T-helper 1 cell (primary cell): ENCODE measurements around the gene CAMTA2.

Experiments used
- DNase-seq, 5 donors: peaks; one replicate each; pipeline ENCODE4 v3.0.0-alpha.2; 2012 to 2020

Gene CAMTA2

DNA sequence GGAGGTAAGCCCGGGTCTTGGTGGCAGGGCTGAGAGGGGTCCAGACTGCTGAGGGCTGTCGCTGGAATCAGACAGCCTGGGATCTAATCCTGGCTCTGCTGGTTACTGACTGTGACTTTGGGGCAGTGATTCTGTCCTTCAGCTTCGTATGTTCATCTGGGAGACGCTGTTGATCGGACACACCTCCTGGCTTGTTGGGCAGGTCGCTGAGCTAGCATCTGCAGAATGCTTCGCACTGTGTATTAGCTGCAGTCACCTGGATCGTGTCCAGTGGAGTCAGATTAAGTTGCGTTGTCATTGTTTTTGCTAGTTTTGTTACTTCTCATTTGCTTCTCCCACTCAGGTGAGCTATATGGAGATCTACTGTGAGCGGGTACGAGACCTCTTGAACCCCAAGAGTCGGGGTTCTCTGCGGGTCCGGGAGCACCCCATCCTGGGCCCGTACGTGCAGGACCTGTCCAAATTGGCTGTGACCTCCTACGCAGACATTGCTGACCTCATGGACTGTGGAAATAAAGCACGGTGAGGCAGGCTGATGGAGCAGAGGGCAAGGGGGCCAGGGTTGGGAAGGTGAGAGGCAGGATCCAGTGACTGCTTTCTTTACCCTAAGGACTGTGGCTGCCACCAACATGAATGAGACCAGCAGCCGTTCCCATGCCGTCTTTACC, 14.8 kb upstream of the CAMTA2 start:
- no peak for DNase-seq

DNA sequence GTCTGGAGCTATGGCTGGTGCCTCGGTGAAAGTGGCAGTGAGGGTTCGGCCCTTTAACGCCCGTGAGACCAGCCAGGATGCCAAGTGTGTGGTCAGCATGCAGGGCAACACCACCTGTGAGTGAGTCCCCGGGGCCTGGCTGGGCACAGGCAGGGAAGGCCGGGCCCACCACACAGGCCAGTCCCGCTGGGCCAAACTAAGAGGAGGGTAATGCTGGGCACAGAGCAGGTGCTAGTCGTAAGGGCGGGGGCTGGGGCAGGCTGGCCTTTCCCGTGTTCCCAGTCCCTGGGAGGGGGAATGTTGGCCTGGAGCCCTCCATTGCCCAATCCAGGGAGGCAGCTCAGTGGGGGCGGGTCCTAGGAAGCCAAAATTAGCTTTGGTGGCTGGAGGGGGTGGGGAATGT, 12.8 kb upstream of the CAMTA2 start:
- no peak for DNase-seq

DNA sequence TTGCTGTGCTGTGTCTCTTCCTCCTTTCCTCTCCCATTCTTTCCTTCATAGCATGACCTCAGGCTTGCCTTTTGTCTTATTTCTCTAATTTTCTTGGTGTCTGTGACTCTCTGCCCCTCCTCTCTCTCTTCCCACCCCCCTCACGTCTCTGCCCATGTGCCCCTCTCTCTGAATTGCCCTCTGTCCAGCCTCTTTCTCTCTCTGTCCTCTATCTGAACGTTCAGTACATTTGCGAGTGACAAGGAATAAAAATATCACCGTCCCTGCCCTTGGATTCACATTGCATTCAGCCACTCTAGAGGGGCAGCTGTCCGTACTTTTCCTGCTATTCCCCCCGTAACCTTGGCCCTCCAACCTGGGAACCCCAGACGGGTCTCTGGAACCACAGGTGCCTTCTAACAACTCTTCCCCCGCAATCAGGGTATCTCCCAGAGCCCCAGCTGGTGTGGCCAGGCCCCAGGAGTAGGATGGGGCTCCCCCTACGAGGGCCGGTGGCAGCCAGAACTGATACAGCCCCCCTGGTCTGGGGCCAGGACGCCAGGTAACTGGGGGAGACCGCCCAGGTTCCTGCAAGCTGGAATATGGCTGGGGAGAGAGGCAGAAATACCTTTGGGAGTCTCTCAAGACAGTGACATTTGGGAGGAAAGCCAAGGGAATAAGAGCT, 12.1 kb upstream of the CAMTA2 start:
- no peak for DNase-seq

DNA sequence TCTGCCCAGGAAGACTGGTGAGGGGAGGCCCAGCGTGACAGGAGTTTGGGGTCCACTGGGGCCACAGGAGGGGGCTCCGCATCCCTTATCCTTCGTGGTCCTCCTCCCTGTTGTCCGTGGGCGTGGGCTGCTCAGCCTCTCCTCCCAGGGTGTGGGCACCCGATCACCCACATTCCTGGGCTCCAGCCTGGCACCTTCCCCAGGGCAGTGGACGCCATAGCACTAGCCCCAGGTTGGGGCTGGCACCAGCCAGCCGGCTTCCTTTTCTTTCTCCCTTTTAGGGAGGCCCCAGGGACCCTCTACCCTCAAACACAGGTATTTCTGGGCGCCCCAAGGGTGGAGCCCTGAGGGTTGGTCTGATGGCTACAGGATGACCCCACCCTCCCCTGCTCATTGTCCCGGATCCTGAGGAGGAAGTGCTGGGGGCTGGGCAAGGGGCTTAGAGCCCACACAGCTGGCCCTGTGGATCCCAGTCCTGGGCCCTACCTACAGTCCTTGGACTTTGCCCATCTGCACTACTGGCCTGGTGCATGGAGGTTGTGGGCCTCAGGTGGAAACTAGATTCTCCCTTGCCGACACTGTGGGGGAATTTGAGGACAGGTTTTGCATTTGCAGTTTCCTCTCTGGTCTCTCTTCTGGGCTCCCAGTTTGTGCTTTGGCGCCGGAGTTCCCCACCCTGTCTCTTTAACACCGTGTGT, 11.4 kb upstream of the CAMTA2 start:
- no peak for DNase-seq

DNA sequence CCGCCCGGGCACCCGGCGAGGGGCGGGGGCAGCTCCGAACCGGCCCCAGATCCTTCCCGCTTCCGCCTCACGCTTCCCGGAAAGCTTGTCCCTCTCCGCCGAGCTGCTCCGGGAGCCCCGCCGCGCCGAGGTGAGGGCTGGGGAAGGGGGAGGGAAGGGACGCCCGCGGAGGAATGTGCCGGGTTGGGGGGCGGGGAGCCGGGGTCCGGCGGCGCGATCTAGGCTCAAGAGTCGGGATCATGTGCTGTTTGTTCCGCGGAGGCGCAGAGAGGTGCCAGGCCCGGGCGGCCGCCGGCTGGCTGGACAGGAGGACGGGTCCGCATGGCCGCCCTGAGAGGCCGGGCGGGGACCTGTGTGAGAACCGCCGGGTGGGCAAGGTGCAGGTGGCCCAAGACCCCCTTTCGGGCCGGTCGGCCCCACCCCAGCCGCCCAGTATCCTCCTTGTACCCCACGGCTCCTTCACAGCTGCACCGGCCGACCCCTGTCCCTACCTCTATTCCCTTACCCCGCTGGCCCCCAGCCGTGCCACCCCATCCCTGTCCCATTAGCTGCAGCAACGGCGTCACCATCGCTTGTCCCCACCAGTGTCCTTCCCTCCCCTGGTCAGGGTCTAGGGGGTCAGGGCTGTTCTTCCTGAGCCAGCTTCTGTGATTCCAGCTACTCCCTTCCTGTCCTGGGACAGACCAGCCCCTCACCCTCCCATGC, 10.7 kb upstream of the CAMTA2 start:
- DNase-seq, result peak in 1 of 5 donors; percentile 26

DNA sequence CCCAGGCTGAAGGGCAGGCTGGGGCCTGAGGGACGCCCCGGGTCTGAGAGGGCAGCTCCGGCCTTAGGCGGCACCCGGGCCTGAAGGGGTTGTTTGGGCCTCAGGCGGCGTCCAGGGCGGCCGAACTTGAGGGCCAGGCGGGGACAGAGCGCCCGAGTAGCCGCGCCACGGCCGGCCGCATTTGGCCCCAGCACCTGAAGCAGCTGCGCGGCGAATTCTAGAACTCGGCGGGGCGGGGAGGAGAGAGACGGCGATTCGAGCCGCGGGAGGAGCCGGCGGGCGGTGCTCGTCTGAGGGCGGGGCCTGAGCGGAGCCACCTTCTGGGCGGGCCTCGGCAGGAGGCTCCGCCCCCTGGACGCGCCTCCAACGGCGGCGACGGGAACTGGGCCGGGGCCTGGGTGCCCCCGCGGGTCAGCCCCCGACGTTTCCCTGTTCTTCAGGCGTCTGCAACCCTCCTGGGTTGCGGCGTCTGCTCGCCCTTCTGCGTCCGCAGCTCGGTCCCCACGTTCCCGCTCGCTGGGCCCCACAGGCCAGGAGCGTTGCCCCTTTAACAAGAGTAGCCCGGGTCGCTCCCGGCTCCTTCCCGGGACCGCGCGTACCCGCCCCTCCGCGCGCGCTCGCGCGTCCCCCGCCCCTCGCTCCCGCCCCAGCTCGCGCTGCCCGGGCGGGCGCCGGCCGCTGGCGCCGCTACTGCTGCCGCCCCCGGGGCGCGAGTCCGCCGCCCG, 10.0 kb upstream of the CAMTA2 start, which contains the start of the genes INCA1 and KIF1C:
TSS of gene INCA1 (minus strand) at position 221 of the 725 bp plus-strand sequence. CDS start 3,085 bp downstream, outside the sequence.
TSS of gene KIF1C (plus strand) at position 649 of the 725 bp plus-strand sequence. CDS start 2,297 bp downstream, outside the sequence.
- peak; percentile 80 to 90 (median 86) for DNase-seq

DNA sequence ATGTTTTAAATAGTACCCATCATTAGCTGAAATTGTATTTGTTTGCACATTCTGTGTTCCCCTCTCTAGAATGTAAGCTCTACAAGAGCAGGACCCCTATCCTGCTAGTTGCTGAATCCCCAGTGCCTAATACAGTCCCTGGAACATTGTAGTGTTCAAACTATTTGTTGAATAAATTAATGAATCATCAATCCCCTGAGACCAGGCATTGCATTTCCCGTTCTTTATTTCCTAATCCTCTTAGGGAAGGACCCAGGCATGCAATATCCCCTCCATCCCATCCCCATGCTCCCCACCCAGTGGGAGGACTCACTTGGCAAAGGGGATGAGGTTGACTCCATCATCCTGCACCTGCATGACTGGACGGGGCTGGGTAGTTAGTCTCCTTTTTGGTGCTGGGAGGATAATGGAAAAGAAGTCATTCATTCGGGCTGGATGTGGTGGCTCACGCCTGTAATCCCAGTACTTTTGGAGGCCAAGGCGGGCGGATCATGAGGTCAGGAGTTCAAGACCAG, 6.7 kb upstream of the CAMTA2 start:
- DNase-seq, result no peak

DNA sequence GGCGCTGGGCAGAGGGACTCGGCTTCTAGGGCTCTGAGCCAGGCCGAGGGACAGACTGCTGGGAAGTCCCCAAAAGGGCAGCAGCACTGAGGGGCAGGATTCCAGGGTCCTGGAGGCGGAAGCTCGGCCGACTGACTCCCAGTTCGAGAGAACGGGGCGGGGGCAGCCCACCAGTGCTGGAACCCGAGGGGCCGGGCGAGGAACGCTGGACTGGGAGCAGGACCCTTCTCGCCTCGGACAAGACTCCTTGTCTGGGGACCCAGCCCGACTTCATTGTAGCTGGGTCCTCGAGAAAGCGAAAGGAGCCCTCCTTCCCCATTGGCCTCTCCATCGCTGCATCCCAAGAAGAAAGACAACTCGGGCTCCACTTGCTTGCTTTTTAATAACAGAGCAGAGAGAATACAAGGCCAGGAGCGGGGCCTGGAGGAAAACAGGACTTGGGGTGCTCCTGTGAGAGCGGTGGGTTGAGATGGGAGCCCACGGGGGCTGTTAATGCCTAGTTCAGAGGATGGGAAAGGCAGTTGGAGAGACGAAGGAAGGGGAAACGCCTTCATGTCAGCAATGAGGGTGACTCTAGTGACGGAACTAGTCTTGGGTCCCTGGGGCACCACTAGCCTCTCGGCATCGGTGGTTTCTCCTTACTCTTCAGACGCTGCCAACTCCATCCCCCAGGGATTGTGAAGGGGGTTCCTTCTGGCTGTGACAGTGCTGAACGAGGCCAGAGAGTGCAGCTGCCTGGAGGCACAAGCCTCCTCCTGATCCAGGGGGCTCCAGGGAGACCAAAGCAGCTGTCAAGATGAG, 492 bp upstream of the CAMTA2 start:
- DNase-seq, result no peak

DNA sequence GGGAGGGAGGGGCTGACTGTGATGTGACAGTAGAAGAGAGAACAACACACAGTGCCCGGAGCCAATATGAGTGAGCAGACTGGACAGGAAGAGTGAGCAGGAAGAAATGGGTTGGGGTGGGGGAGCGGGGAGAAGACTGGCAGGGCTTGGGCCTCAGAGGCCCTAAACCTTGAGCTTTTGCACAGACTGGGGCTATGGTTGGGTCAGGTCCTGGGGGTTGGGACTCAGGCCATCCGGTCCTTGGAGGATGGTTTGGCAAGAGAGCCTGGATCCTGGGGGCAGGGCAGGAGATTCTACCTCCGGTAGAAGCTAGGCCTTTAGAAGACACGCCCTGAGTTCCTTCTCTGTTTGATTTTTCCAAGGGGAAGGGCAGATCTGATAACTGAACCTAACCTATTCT, 1.1 kb downstream of the CAMTA2 start:
- peak in 1 of 5 donors; percentile 38 for DNase-seq

DNA sequence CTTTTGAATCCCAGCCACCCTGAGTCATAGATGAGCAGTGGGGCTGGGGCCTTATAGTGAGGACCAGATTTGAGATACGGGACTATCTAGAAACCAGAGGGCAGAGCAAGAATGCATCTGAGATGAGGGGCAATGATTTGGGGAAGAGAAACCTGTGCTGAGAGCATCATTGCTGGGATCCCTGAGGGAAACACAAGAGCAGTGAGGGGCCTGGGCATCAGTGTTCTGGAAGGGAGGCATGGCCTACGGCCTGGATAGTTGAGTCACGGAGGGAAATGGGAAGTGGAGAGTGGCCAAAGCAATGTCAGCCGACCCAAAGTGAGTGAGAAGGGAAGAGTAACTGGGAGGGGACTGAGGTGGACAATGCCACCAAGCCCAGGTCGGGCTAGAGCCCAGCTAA, 5.2 kb downstream of the CAMTA2 start:
- no peak for DNase-seq

DNA sequence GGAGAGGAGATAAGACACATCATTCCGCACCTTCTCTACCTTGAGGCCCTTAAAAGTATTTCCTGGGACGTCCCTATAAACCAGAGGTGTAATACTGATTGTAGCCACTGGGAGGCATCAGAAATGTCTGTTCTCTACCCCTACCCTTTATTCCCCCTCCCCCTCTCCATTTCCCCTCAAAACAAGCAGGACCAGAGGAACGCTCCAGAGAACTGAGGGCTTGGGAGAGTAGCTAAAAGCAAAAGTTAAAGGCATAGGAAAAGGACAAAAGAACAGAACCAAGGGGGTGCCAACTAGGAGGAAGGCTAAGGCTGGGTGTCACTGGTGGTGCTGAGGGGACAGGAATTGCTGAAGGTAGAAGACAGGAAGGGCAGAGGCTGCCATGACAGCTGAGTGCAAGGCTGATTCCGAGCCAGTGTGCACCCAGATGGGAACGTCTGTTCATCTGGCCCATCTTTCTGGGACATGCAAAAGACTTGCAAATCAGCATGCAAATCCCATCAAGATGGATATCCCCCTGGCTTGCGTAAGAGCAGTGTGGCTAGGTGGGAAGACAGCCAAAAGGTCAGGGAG, 6.7 kb downstream of the CAMTA2 start:
- peak in 2 of 5 donors; percentile 46 to 69 for DNase-seq

DNA sequence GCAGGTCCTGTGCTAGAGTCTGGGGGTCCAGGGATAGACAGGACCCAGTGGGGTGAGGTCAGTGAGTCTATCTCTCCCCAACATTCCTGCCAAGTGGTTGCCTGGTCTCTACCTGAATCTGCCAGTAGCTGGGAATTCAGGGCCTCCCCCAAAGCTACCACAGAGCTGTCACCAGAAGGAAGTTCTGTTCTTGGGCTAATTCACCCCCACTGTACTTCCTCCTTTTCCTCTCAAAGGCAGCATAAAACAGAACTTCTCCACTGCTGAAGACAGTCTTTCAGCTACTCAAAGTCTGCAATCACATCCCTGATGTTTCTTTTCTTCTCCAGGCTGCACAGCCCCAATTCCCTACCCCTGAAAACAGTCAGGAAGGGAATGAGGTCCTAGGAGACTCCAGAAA, 8.7 kb downstream of the CAMTA2 start:
- no peak for DNase-seq

DNA sequence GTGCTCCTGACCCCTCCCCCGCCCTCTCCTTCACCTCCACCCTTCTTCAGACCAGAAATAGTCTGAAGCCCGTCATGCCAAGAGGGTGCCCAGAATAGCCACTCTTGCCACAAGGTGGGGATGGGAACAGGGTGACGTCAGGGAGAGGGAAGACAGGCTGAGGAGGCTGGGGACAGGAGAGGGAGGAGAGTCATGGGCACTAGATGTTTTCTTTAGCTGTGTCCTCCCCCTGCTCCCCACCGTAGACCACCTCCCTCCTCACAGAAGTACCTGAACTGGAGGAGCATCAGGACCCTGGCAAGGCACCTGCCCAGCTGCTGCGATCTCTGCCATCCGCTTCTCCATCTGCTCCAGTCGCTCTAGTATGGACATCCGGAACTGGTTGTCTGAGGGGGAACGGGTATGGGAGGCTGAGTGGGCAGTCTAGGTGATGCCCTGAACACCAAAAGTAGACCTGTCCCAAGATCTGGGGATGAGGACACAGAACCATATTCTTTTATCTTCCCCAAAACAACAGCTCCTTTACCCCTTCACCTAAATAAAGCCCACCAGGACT, 13.3 kb downstream of the CAMTA2 start:
- DNase-seq, result no peak

DNA sequence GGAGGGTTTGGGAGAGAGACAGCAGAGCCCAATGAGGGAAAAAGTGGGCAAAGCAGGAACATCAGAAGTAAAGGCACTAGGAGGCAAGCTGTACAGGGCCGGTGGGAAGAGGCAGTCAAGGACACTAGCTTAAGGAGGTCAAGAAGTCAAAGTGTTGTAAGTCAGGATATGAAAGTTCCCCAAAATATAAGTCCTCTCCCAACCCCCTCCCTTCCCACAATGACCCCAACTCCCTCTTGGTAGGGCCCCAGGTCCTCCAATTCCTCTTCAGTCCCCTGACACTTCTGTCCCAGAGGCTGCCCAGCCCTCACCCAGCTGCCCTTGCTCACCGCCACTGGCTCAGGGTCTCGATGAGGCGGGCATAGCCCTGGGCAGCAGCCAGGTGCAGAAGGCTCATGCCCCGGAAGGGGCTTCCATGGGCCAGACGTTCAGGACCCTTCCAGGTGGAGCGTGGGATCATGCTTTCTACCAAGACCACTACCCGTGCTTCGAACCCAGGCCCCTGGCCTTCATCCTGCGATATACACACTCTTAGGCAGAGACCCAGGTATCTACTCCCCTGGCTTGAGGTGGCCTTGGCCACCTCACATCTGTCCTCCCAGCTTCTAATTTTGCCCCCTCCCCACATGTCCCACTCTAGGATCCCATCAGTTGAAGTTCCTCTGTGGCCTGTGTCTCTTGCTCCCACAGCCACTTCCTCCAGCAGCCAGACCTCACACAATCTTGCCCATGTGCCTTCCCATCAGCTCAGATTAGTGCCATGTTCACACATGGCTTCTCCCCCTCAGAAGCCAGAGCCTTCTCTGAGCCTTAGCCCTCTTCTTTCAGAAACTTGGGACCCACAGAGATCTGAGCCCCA, 14.0 kb downstream of the CAMTA2 start:
- no peak for DNase-seq

DNA sequence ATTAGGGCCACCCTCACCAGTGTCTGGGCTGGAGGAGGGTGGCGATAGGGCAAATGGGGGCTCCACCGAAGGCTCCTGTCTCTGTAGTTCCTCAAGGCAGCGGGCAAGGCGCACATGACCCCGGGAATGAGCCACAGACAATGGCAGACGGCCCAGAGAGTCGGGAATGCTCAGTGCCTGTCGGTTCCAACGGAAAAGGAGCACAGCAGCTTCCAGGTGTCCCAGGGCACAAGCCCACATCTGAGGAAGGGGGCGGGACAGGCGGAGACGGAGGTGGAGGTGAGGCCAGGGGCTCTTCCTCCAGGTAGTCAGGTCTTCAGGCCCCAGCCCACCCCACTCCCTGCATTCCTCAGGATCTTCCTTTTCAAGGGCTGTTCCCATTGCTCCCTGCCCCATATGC, 14.7 kb downstream of the CAMTA2 start:
- no peak for DNase-seq

DNA sequence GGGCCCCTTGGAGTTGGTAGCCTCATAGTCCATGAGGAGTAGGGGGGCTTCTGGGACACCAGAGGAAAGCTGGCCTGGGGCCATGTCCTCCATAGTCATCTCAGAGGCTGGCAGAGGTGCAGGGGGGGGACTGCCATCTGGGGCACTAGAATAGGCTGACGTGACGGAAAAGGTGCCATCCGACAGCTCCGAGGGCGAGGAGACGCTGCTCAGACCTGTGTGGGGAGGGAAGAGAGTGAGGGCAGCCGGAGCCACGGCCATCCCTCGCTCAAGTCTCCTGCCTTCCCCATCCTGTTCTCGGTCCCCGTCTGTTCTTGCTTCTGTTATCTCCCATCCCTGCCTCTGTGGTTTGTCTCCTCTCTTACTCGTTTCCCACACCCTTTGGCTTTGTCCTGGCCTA, 15.2 kb downstream of the CAMTA2 start:
- DNase-seq, result no peak

DNA sequence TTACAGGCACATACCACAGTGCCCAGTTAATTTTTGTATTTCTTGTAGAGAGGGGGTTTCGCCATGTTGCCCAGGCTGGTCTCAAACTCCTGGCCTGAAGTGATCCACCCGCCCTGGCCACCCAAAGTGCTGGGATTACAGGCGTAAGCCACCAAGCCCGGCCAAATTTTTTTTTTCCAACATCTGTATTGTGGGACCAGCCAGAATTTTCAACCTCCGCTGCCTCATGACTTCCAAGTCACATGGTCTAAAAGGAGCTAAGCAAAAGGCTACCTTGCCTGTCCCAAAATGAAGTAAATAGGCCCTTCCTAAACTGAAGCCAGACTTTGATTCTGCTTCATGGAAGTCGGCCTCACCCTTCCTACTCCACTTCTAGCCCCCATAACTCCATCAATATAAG, 15.6 kb downstream of the CAMTA2 start:
- DNase-seq, result no peak

DNA sequence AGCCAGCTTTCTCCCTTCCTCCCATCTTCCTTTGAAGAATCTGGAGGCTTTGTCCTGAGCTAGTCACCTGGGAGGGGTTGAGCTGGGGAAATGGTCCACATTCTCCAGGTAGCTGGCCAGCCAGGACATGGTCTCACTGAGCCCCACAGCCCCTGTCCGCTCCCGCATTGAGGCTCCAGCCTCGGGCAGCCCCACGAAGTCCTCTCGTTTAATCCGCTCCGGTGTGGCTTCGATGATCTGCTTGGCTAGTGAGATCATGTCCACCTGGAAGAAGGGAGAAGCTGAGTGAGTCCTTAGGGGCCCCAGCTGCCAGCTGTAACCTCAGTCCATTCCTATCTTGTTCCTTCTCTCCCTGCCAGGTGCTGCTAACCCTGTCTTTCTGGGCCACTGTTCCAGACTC, 17.2 kb downstream of the CAMTA2 start:
- DNase-seq, result no peak

DNA sequence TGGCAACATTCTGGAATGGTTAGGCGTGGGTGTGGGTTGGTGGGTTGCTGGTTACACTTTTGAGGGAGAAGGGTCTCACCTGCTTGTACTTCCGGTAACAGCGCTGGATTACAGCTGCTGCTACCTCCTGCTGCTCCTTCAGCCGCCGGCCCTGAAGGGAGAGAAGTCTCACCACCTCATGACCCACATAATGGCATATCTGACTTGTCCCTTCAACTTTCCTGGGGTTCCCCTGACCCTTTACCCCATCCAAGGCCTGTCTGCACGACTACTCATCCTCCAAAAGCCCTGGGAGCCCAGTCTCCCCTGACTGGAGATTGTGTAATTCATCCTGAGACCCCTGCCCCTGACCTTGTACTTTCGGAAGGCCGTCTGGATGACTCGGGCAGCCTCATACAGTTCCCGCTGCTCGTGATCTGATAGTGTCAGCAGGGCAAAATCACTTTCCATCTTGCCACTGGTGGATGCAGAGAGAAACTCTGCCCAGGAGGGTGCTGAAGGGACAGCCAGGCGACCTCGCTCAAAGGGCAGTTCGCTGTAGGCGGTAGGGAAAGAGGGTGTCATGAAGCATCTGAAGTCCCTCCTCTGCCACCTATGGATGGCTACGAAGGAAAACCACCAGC, 17.8 kb downstream of the CAMTA2 start:
- DNase-seq, result no peak
